Measurements from ENCODE around the gene C6orf120. TPM values are rescaled to one million over a fixed set of nuclear protein-coding genes. Genes with fewer than 3 reads are reported as not detected.

C6orf120 gene
- total and polyA plus RNA-seq, 2 donors (not counting 3 experiments of a cell fraction or from before 2014, with no cell fraction given) = 13.8 to 30.1 TPM

- Histone ChIP-seq H3K4me3 (replicated peaks in 1 of 3; ENCODE audit: insufficient read depth in 1 of 3, low read depth in 1 of 3, low read length in 3 of 3) (no peak overlapping the region), H3K9me3 (replicated peaks; ENCODE audit: control insufficient read depth, insufficient read depth, low read length) (no peaks in the 10 kb centered on the region), H3K79me2 (ENCODE audit: control insufficient read depth, insufficient read depth, low read length) (peaks cover 7% of the 10 kb centered on the region), H3K27me3 (ENCODE audit: control insufficient read depth in 2 of 2, insufficient read depth in 2 of 2, low read length in 2 of 2) (no peaks in the 10 kb centered on the region), H3K4me1 (ENCODE audit: control insufficient read depth, extremely low read depth, insufficient read depth, low read length) (peaks cover under 1% of the 10 kb centered on the region), H3K36me3 (ENCODE audit: control insufficient read depth in 2 of 2, extremely low read depth in 1 of 2, insufficient read depth in 2 of 2, low read length in 2 of 2) (peaks cover 12 to 14% of the 10 kb centered on the region in 2 experiments), H2AFZ (ENCODE audit: low read depth, low read length) (no peak overlapping the region), H4K20me1 (replicated peaks; ENCODE audit: control insufficient read depth, extremely low read depth, insufficient read depth, low read length) (no peaks in the 10 kb centered on the region), H3K9me1 (replicated peaks; ENCODE audit: control insufficient read depth, extremely low read depth, insufficient read depth, low read length) (no peaks in the 10 kb centered on the region), H3K9ac (replicated peaks; ENCODE audit: extremely low read depth, insufficient read depth, low read length) (no peak overlapping the region), H3K4me2 (ENCODE audit: insufficient read depth, low read length) (no peak overlapping the region), H3K27ac (ENCODE audit: insufficient read depth, low read depth, low read length) (no peak overlapping the region)
- no TSS peak for BruUV-seq (replicated peaks)
- CTCF ChIA-PET = no interaction called here
- dilution Hi-C loops (cut with MboI; ENCODE audit: extremely low pct_ligation_motif_present, low sequenced_read_pairs) (no loop called here), intact Hi-C loops (cut with micrococcal nuclease) (no loop called here)
- no peak for DNase-seq (ENCODE audit: low read depth, low spot score)
- TF ChIP-seq FOS (IDR thresholded peaks at IDR 0.05; ENCODE audit: borderline replicate concordance, insufficient read depth, low read length) = no peak
- no peak for TF ChIP-seq POLR2AphosphoS5 (IDR thresholded peaks at IDR 0.05; ENCODE audit: insufficient read depth, low read depth, low read length)
- TF ChIP-seq POLR2A (IDR thresholded peaks at IDR 0.05; ENCODE audit: low read depth, low read length) = no peak
- TF ChIP-seq JUN (IDR thresholded peaks at IDR 0.05; ENCODE audit: borderline replicate concordance, insufficient read depth, insufficient read length, low read depth) = no peak
- TF ChIP-seq MAX (IDR thresholded peaks at IDR 0.05; ENCODE audit: insufficient read depth, insufficient read length) = no peak
- no peak for TF ChIP-seq GATA2 (IDR thresholded peaks at IDR 0.05; ENCODE audit: insufficient read depth, insufficient read length, low read depth, low read length)
- TF ChIP-seq MYC (IDR thresholded peaks at IDR 0.05; ENCODE audit: low read depth, low read length) = no peak
- POLR2A ChIA-PET = no interaction called here
- no peak for FAIRE-seq
Observed at GRCh38 chr6:169714178-169714577, 12.3 kb downstream of the C6orf120 start.

GRCh38 chr6:169714595-169714994 is 12.7 kb downstream of the C6orf120 start:
- CTCF ChIA-PET = interaction anchor here (0.7 kb wide), 1 partner anchor 9 kb away, joined by 3 read pairs; no protein-coding TSS in a partner anchor
- no peak for DNase-seq (ENCODE audit: low read depth, low spot score)
- Histone ChIP-seq H3K4me1 (ENCODE audit: control insufficient read depth, extremely low read depth, insufficient read depth, low read length) (peaks cover 4% of the 10 kb centered on the region), H3K36me3 (ENCODE audit: control insufficient read depth in 2 of 2, extremely low read depth in 1 of 2, insufficient read depth in 2 of 2, low read length in 2 of 2) (peaks cover 12 to 14% of the 10 kb centered on the region in 2 experiments), H3K9me1 (replicated peaks; ENCODE audit: control insufficient read depth, extremely low read depth, insufficient read depth, low read length) (no peaks in the 10 kb centered on the region), H3K27ac (ENCODE audit: insufficient read depth, low read depth, low read length) (no peak overlapping the region), H3K9me3 (replicated peaks; ENCODE audit: control insufficient read depth, insufficient read depth, low read length) (no peaks in the 10 kb centered on the region), H3K4me3 (replicated peaks in 1 of 3; ENCODE audit: insufficient read depth in 1 of 3, low read depth in 1 of 3, low read length in 3 of 3) (no peak overlapping the region), H3K27me3 (ENCODE audit: control insufficient read depth in 2 of 2, insufficient read depth in 2 of 2, low read length in 2 of 2) (no peaks in the 10 kb centered on the region), H3K9ac (replicated peaks; ENCODE audit: extremely low read depth, insufficient read depth, low read length) (no peak overlapping the region), H4K20me1 (replicated peaks; ENCODE audit: control insufficient read depth, extremely low read depth, insufficient read depth, low read length) (no peaks in the 10 kb centered on the region), H3K79me2 (ENCODE audit: control insufficient read depth, insufficient read depth, low read length) (peaks cover 12% of the 10 kb centered on the region), H2AFZ (ENCODE audit: low read depth, low read length) (no peak overlapping the region), H3K4me2 (ENCODE audit: insufficient read depth, low read length) (no peak overlapping the region)
- TF ChIP-seq EZH2 (IDR thresholded peaks at IDR 0.05; ENCODE audit: borderline replicate concordance, low read depth, low read length, severe bottlenecking) (no peak), JUN (IDR thresholded peaks at IDR 0.05; ENCODE audit: borderline replicate concordance, insufficient read depth, insufficient read length, low read depth) (no peak), CTCF (IDR thresholded peaks at IDR 0.05; ENCODE audit: extremely low read depth in 1 of 2, insufficient read depth in 1 of 2, low read depth in 1 of 2, low read length in 2 of 2) (no peak), MYC (IDR thresholded peaks at IDR 0.05; ENCODE audit: low read depth, low read length) (no peak), MAX (IDR thresholded peaks at IDR 0.05; ENCODE audit: insufficient read depth, insufficient read length) (no peak), GATA2 (IDR thresholded peaks at IDR 0.05; ENCODE audit: insufficient read depth, insufficient read length, low read depth, low read length) (no peak), POLR2AphosphoS5 (IDR thresholded peaks at IDR 0.05; ENCODE audit: insufficient read depth, low read depth, low read length) (no peak), POLR2A (IDR thresholded peaks at IDR 0.05; ENCODE audit: low read depth, low read length) (no peak), FOS (IDR thresholded peaks at IDR 0.05; ENCODE audit: borderline replicate concordance, insufficient read depth, low read length) (no peak)
- no peak for FAIRE-seq
- POLR2A ChIA-PET = no interaction called here
- dilution Hi-C loops (cut with MboI; ENCODE audit: extremely low pct_ligation_motif_present, low sequenced_read_pairs) (no loop called here), intact Hi-C loops (cut with micrococcal nuclease) (no loop called here)
- no TSS peak for BruUV-seq (replicated peaks)
